Stimulated activated CD8-positive, alpha-beta memory T cell treated with anti-CD3 and anti-CD28 coated beads, Interleukin-15, amount 100 ng/mL, for 1 hour (primary cell): ENCODE measurements around the gene FAM227B.
"Not testable (repeated sequence)": the region's sequence is repeated elsewhere in the genome, so short reads cannot be mapped to it uniquely, and the experiment has no call there.

Source experiments
- DNase-seq: peaks from one replicate; pipeline ENCODE4 v3.0.0-alpha.2; 2020; ENCODE audit warnings: low read depth

Gene FAM227B

GRCh38 chr15:49372366-49372765, 248.3 kb downstream of the FAM227B start:
- DNase-seq = no peak

- no peak for DNase-seq
Observed at GRCh38 chr15:49370782-49371181, 249.8 kb downstream of the FAM227B start.

- no peak for DNase-seq
Observed at GRCh38 chr15:49366496-49366895, 254.1 kb downstream of the FAM227B start.

GRCh38 chr15:49361370-49361769, 259.2 kb downstream of the FAM227B start:
- no peak for DNase-seq

GRCh38 chr15:49354439-49354838, 266.2 kb downstream of the FAM227B start:
- not testable (repeated sequence) for DNase-seq

- DNase-seq = no peak
Observed at GRCh38 chr15:49343546-49343945, 277.1 kb downstream of the FAM227B start.

- DNase-seq = no peak
Observed at GRCh38 chr15:49339656-49340055, 281.0 kb downstream of the FAM227B start.

- no peak for DNase-seq
Observed at GRCh38 chr15:49331951-49332350, 288.7 kb downstream of the FAM227B start.

GRCh38 chr15:49331442-49331841, 289.2 kb downstream of the FAM227B start:
- no peak for DNase-seq

GRCh38 chr15:49330166-49330565, 290.5 kb downstream of the FAM227B start:
- DNase-seq = no peak

- no peak for DNase-seq
Observed at GRCh38 chr15:49328941-49329340, 291.7 kb downstream of the FAM227B start.

GRCh38 chr15:49327927-49328326, 292.7 kb downstream of the FAM227B start:
- DNase-seq = no peak

- DNase-seq = no peak
Observed at GRCh38 chr15:49323207-49323606, 297.4 kb downstream of the FAM227B start.

- DNase-seq = no peak
Observed at GRCh38 chr15:49320351-49320750, 300.3 kb downstream of the FAM227B start.

- DNase-seq = no peak
Observed at GRCh38 chr15:49315391-49315823, 305.2 kb downstream of the FAM227B start.

- DNase-seq = no peak
Observed at GRCh38 chr15:49314716-49315115, 305.9 kb downstream of the FAM227B start.

- no peak for DNase-seq
Observed at GRCh38 chr15:49313650-49314049, 307.0 kb downstream of the FAM227B start.

- DNase-seq = no peak
Observed at GRCh38 chr15:49309889-49310288, 310.7 kb downstream of the FAM227B start.

- DNase-seq = no peak
Observed at GRCh38 chr15:49308686-49309085, 311.9 kb downstream of the FAM227B start.

- no peak for DNase-seq
Observed at GRCh38 chr15:49306551-49306950, 314.1 kb downstream of the FAM227B start.

- DNase-seq = no peak
Observed at GRCh38 chr15:49303003-49303402, 317.6 kb downstream of the FAM227B start.

- DNase-seq = no peak
Observed at GRCh38 chr15:49301562-49301961, 319.1 kb downstream of the FAM227B start.

- no peak for DNase-seq
Observed at GRCh38 chr15:49300856-49301255, 319.8 kb downstream of the FAM227B start.

GRCh38 chr15:49297584-49297983, 323.0 kb downstream of the FAM227B start:
- no peak for DNase-seq

GRCh38 chr15:49296258-49296657, 324.4 kb downstream of the FAM227B start:
- DNase-seq = no peak
